SK-MEL-5 (cell line): ENCODE results near the gene CARNS1. TPM values are rescaled to one million over a fixed set of nuclear protein-coding genes. Genes with fewer than 3 reads are reported as not detected.
"Not testable (repeated sequence)": the region's sequence is repeated elsewhere in the genome, so short reads cannot be mapped to it uniquely, and the experiment has no call there.

Source experiments
- DNase-seq: peaks from one replicate; pipeline ENCODE4 v3.0.0-alpha.2; 2016; ENCODE audit warnings: low read depth, low spot score
- in situ Hi-C: cut with HindIII; loops from 2 replicates; pipeline ENCODE4 v1.10.0; 2016; ENCODE audit warnings: low sequenced_read_pairs, high pct_unique_total_duplicates, low pct_unique_long_range_greater_than_20kb
- small RNA-seq, 2 experiments: library from RNA; depleted of rRNA; stranded (forward); fragments of <200 nt; gene quantifications; one replicate each; pipeline ENCODE3, GENCODE V24; 2014
- total RNA-seq: library from RNA; depleted of rRNA; stranded (reverse); fragments of >200 nt; shearing (Covaris generic); gene quantifications from 2 replicates; pipeline ENCODE4 v1.2.3, GENCODE V29; 2014; rRNA removed

The CARNS1 gene
- total RNA-seq, 1 experiment from 2014 or later, result not detected

GRCh38 chr11:67463680-67464410, 48.4 kb downstream of the CARNS1 start:
- no peak for DNase-seq
- in situ Hi-C loops, result no loop called here

GRCh38 chr11:67464411-67465188, 49.1 kb downstream of the CARNS1 start:
- in situ Hi-C loops, result no loop called here
- peak; percentile 44 for DNase-seq

GRCh38 chr11:67465189-67465510, 49.7 kb downstream of the CARNS1 start:
- in situ Hi-C loops, result no loop called here
- DNase-seq, result no peak

- in situ Hi-C loops, DNase-seq: not testable (repeated sequence)
Observed at GRCh38 chr11:67465530-67465929, 50.1 kb downstream of the CARNS1 start.

- no peak for DNase-seq
- in situ Hi-C loops, result no loop called here
Observed at GRCh38 chr11:67466367-67466766, 50.9 kb downstream of the CARNS1 start.

GRCh38 chr11:67466962-67467771, 51.7 kb downstream of the CARNS1 start:
- in situ Hi-C loops, result no loop called here
- DNase-seq, result no peak

- DNase-seq, result no peak
- in situ Hi-C loops, result no loop called here
Observed at GRCh38 chr11:67468056-67468455, 52.6 kb downstream of the CARNS1 start.

- in situ Hi-C loops, result no loop called here
- no peak for DNase-seq
Observed at GRCh38 chr11:67468456-67468758, 52.9 kb downstream of the CARNS1 start.

- DNase-seq, result peak; percentile 86
- in situ Hi-C loops, result no loop called here
Observed at GRCh38 chr11:67468759-67469507, 53.5 kb downstream of the CARNS1 start, which contains the start of gene TMEM134. Gene TMEM134 (minus strand): TSS chr11:67469251. CDS start chr11:67469192, 59 bp downstream.

- DNase-seq, result no peak
- in situ Hi-C loops, result no loop called here
Observed at GRCh38 chr11:67469508-67469811, 54.0 kb downstream of the CARNS1 start.

- DNase-seq, result peak; percentile 13
- in situ Hi-C loops, result no loop called here
Observed at GRCh38 chr11:67470337-67471002, 55.0 kb downstream of the CARNS1 start.

GRCh38 chr11:67472882-67473281, 57.4 kb downstream of the CARNS1 start:
- in situ Hi-C loops, result no loop called here
- DNase-seq, result no peak

Small RNA genes within 50 kb of the gene (small RNA-seq; reads per million reads assigned to genes)
- gene RNU6-1238P, result 0 reads per million in 2 experiments

Other genes starting within 250 kb of the CARNS1 start
- 25.0 and 29.6 TPM in 2 replicates for gene GRK2, start 149.2 kb upstream of the CARNS1 start, total RNA-seq
- 16.9 and 17.8 TPM in 2 replicates for gene ANKRD13D, start 126.4 kb upstream of the CARNS1 start, total RNA-seq
- 3.8 and 5.9 TPM in 2 replicates for gene SSH3, start 112.1 kb upstream of the CARNS1 start, total RNA-seq
- gene POLD4, start 62.1 kb upstream of the CARNS1 start, total RNA-seq, result 20.2 and 21.8 TPM in 2 replicates
- gene CLCF1, start 42.1 kb upstream of the CARNS1 start, total RNA-seq, result 0.45 TPM in 1 of 2 replicates, not detected in the other
- gene RAD9A, start 23.7 kb upstream of the CARNS1 start, total RNA-seq, result 6.6 and 8.1 TPM in 2 replicates
- 173 and 193 TPM in 2 replicates for gene PPP1CA, start 13.8 kb upstream of the CARNS1 start, total RNA-seq
- not detected in 2 replicates for gene TBC1D10C, start 11.6 kb upstream of the CARNS1 start, total RNA-seq
- gene RPS6KB2, start 12.8 kb downstream of the CARNS1 start, total RNA-seq, result 16.9 and 17.9 TPM in 2 replicates
- 0.16 and 0.79 TPM in 2 replicates for gene PTPRCAP, start 22.0 kb downstream of the CARNS1 start, total RNA-seq
- gene CORO1B, start 27.8 kb downstream of the CARNS1 start, total RNA-seq, result 94.1 and 108 TPM in 2 replicates
- not detected in 2 replicates for gene GPR152, start 37.1 kb downstream of the CARNS1 start, total RNA-seq
- 0.18 TPM in 1 of 2 replicates, not detected in the other for gene CABP4, start 39.7 kb downstream of the CARNS1 start, total RNA-seq
- gene TMEM134, start 53.6 kb downstream of the CARNS1 start, total RNA-seq, result 12.2 and 14.8 TPM in 2 replicates
- gene AIP, start 67.3 kb downstream of the CARNS1 start, total RNA-seq, result 42.5 and 48.0 TPM in 2 replicates
- 9.3 and 10.8 TPM in 2 replicates for gene PITPNM1, start 89.7 kb downstream of the CARNS1 start, total RNA-seq
- 13.4 and 13.9 TPM in 2 replicates for gene CDK2AP2, start 92.5 kb downstream of the CARNS1 start, total RNA-seq
- gene CABP2, start 107.8 kb downstream of the CARNS1 start, total RNA-seq, result not detected in 2 replicates
- 722 and 833 TPM in 2 replicates for gene GSTP1, start 168.1 kb downstream of the CARNS1 start, total RNA-seq
- gene NDUFV1, start 191.3 kb downstream of the CARNS1 start, total RNA-seq, result 159 and 175 TPM in 2 replicates
- gene NUDT8, start 214.3 kb downstream of the CARNS1 start, total RNA-seq, result 4.5 and 7.8 TPM in 2 replicates
- not detected in 2 replicates for gene TBX10, start 224.1 kb downstream of the CARNS1 start, total RNA-seq
- not detected in 2 replicates for gene ACY3, start 235.1 kb downstream of the CARNS1 start, total RNA-seq